ENCODE data around the gene MGAT4C. TPM values are rescaled to one million over a fixed set of nuclear protein-coding genes. Genes with fewer than 3 reads are reported as not detected.

The MGAT4C gene
- total and polyA plus RNA-seq, 2 experiments from 2014 or later: 4.5 to 4.7 TPM

GRCh38 chr12:85985996-85986395 lies 270.2 kb downstream of the MGAT4C start (continued):
- TF ChIP-seq CTCF (conservative IDR thresholded peaks at IDR 0.05; ENCODE audit: low read depth in 2 of 2) (no peak), EZH2phosphoT487 (IDR thresholded peaks at IDR 0.05; ENCODE audit: unreplicated experiment) (no peak)

- Histone ChIP-seq H3K9me2 (ENCODE audit: insufficient read depth) (no peaks in the 10 kb centered on the region), H3K36me3 (ENCODE audit: insufficient read depth) (no peaks in the 10 kb centered on the region), H4K20me1 (replicated peaks; ENCODE audit: insufficient read depth) (no peaks in the 10 kb centered on the region), H3K4me3 (no peak overlapping the region), H3K4me1 (ENCODE audit: insufficient read depth) (no peaks in the 10 kb centered on the region), H2AFZ (no peak overlapping the region), H3K27ac (ENCODE audit: low read depth) (no peak overlapping the region), H3F3A (replicated peaks; ENCODE audit: low read depth) (no peaks in the 10 kb centered on the region), H3K27me3 (ENCODE audit: insufficient read depth) (no peaks in the 10 kb centered on the region), H3K4me2 (no peak overlapping the region), H3K79me2 (replicated peaks; ENCODE audit: insufficient read depth) (no peaks in the 10 kb centered on the region)
- Mint-ChIP-seq H3K4me1 (no peaks in the 10 kb centered on the region), H3K36me3 (ENCODE audit: low read depth) (no peaks in the 10 kb centered on the region), H3K4me3 (no peak overlapping the region), H3K27ac (no peak overlapping the region), H3K27me3 (ENCODE audit: insufficient read depth, low read depth, poor library complexity) (no peaks in the 10 kb centered on the region), H3K9me3 (no peaks in the 10 kb centered on the region)
- TF ChIP-seq REST (IDR thresholded peaks at IDR 0.05; ENCODE audit: unreplicated experiment): no peak
- TF ChIP-seq ZNF331 (CRISPR knock-in tag; IDR thresholded peaks at IDR 0.05; ENCODE audit: low read depth): no peak
- TF ChIP-seq STAT1 (IDR thresholded peaks at IDR 0.05; ENCODE audit: unreplicated experiment): no peak
- no peak for TF ChIP-seq ZNF114 (CRISPR knock-in tag; IDR thresholded peaks at IDR 0.05)
- no peak for TF ChIP-seq EZH2 (IDR thresholded peaks at IDR 0.05; ENCODE audit: low read depth, unreplicated experiment)
- TF ChIP-seq NANOG (IDR thresholded peaks at IDR 0.05; ENCODE audit: borderline replicate concordance): no peak
- ATAC-seq (no peak), DNase-seq (ENCODE audit: low spot score) (no peak)
These were observed 272.6 kb downstream of the MGAT4C start for GRCh38 chr12:85983601-85984000.

GRCh38 chr12:85979641-85980040 lies 276.6 kb downstream of the MGAT4C start:
- H3K4me1 Mint-ChIP-seq: no peaks in the 10 kb centered on the region
- no peak overlapping the region for H3K27ac Mint-ChIP-seq
- no peaks in the 10 kb centered on the region for H3K36me3 Mint-ChIP-seq (ENCODE audit: low read depth)
- TF ChIP-seq CREB1 (CRISPR knock-in tag; IDR thresholded peaks at IDR 0.05; ENCODE audit: low read depth) (no peak), CTCF (conservative IDR thresholded peaks at IDR 0.05; ENCODE audit: low read depth in 2 of 2) (no peak), ZNF114 (CRISPR knock-in tag; IDR thresholded peaks at IDR 0.05) (no peak), EZH2phosphoT487 (IDR thresholded peaks at IDR 0.05; ENCODE audit: unreplicated experiment) (no peak), NANOG (IDR thresholded peaks at IDR 0.05; ENCODE audit: borderline replicate concordance) (no peak), JUNB (IDR thresholded peaks at IDR 0.05; ENCODE audit: unreplicated experiment) (no peak), STAT1 (IDR thresholded peaks at IDR 0.05; ENCODE audit: unreplicated experiment) (no peak), ETS1 (IDR thresholded peaks at IDR 0.05) (no peak)

More at GRCh38 chr12:85979641-85980040, 276.6 kb downstream of the MGAT4C start:
- Histone ChIP-seq H2AFZ (no peak overlapping the region), H3K9me2 (ENCODE audit: insufficient read depth) (no peaks in the 10 kb centered on the region), H3K4me3 (no peak overlapping the region), H3K27ac (ENCODE audit: low read depth) (no peak overlapping the region), H3K27me3 (ENCODE audit: insufficient read depth) (no peaks in the 10 kb centered on the region), H3K36me3 (ENCODE audit: insufficient read depth) (no peaks in the 10 kb centered on the region), H3K4me2 (no peak overlapping the region), H3K79me2 (replicated peaks; ENCODE audit: insufficient read depth) (no peaks in the 10 kb centered on the region), H3F3A (replicated peaks; ENCODE audit: low read depth) (no peaks in the 10 kb centered on the region), H3K4me1 (ENCODE audit: insufficient read depth) (no peaks in the 10 kb centered on the region), H4K20me1 (replicated peaks; ENCODE audit: insufficient read depth) (no peaks in the 10 kb centered on the region)
- DNase-seq (ENCODE audit: low spot score): no peak
- Mint-ChIP-seq H3K4me3 (no peak overlapping the region), H3K9me3 (no peaks in the 10 kb centered on the region), H3K27me3 (ENCODE audit: insufficient read depth, low read depth, poor library complexity) (no peaks in the 10 kb centered on the region)
- no peak for ATAC-seq

Measured in GM23338 (cell line).